Mesenchymal stem cell (in vitro differentiated cells and primary cell): ENCODE measurements around the gene RASA3.

Experiments used
- DNase-seq: peaks from one replicate; pipeline ENCODE4 v3.0.0-alpha.2; 2013
- H2AFZ ChIP-seq: one replicate; pipeline ENCODE4 v1.6.1; 2013; ENCODE audit warnings: low read depth, mild to moderate bottlenecking, control low read depth, inconsistent platforms, low read length, moderate library complexity
- H2AK5ac ChIP-seq: 2 replicates; pipeline ENCODE4 v1.6.1; 2013; ENCODE audit warnings: low read length, moderate library complexity, mild to moderate bottlenecking, inconsistent platforms; ENCODE audit not compliant: severe bottlenecking
- H2BK120ac ChIP-seq: one replicate; pipeline ENCODE4 v1.6.1; 2013; ENCODE audit warnings: low read depth, mild to moderate bottlenecking, inconsistent platforms, low read length, moderate library complexity
- H2BK12ac ChIP-seq, 2 experiments: one replicate each; pipeline ENCODE4 v1.6.1; 2013; ENCODE audit warnings: inconsistent platforms in 2 of 2, low read length in 2 of 2, mild to moderate bottlenecking in 2 of 2, moderate library complexity in 2 of 2, control low read depth in 1 of 2
- H2BK15ac ChIP-seq: one replicate; pipeline ENCODE4 v1.6.1; 2013; ENCODE audit warnings: mild to moderate bottlenecking, low read depth, inconsistent platforms; ENCODE audit not compliant: poor library complexity, severe bottlenecking
- H2BK5ac ChIP-seq: 2 replicates; pipeline ENCODE4 v1.6.1; 2013; ENCODE audit warnings: low read depth, mild to moderate bottlenecking, low read length, control low read depth, inconsistent platforms; ENCODE audit not compliant: poor library complexity, severe bottlenecking
- H3K14ac ChIP-seq, 2 experiments: one replicate each; pipeline ENCODE4 v1.6.1; 2013; ENCODE audit warnings: inconsistent platforms in 2 of 2, low read length in 2 of 2, control low read depth in 1 of 2, mild to moderate bottlenecking in 1 of 2, moderate library complexity in 1 of 2
- H3K18ac ChIP-seq, 2 experiments: one replicate each; pipeline ENCODE4 v1.6.1; 2013; ENCODE audit warnings: inconsistent platforms in 2 of 2, low read length in 2 of 2, control low read depth in 1 of 2, low read depth in 1 of 2, mild to moderate bottlenecking in 1 of 2
- H3K23ac ChIP-seq, 2 experiments: one replicate each; pipeline ENCODE4 v1.6.1; 2013; ENCODE audit warnings: inconsistent platforms in 2 of 2, low read length in 2 of 2, mild to moderate bottlenecking in 2 of 2, moderate library complexity in 2 of 2, control low read depth in 1 of 2
- H3K27ac ChIP-seq: 2 replicates; pipeline ENCODE4 v1.5.1; 2013; ENCODE audit warnings: mild to moderate bottlenecking, moderate library complexity, low read length, control low read depth, inconsistent platforms; ENCODE audit not compliant: poor library complexity, severe bottlenecking
- H3K27me3 ChIP-seq, 2 experiments: 2 replicates each; pipeline versions ENCODE4 v1.6.1 to v1.7.0; 2013; ENCODE audit warnings: low read length in 2 of 2, mild to moderate bottlenecking in 2 of 2, moderate library complexity in 2 of 2, control low read depth in 1 of 2, inconsistent platforms in 1 of 2; ENCODE audit not compliant: control insufficient read depth in 1 of 2, insufficient read depth in 1 of 2
- H3K36me3 ChIP-seq, 2 experiments: 2 replicates each; pipeline versions ENCODE4 v1.6.1 to v1.7.0; 2013; ENCODE audit warnings: low read length in 2 of 2, control low read depth in 1 of 2, inconsistent platforms in 1 of 2, low read depth in 1 of 2, mild to moderate bottlenecking in 1 of 2; ENCODE audit not compliant: insufficient read depth in 2 of 2, control insufficient read depth in 1 of 2
- H3K4ac ChIP-seq, 2 experiments: one replicate each; pipeline ENCODE4 v1.6.1; 2013; ENCODE audit warnings: inconsistent platforms in 2 of 2, low read length in 2 of 2, mild to moderate bottlenecking in 2 of 2, moderate library complexity in 2 of 2, control low read depth in 1 of 2, low read depth in 1 of 2
- H3K4me1 ChIP-seq: 2 replicates; pipeline ENCODE4 v1.6.1; 2013; ENCODE audit warnings: low read depth, low read length, control low read depth; ENCODE audit not compliant: control insufficient read depth, insufficient read depth
- H3K4me2 ChIP-seq: 2 replicates; pipeline ENCODE4 v1.6.1; 2013; ENCODE audit warnings: low read length, mild to moderate bottlenecking, inconsistent platforms; ENCODE audit not compliant: poor library complexity, severe bottlenecking
- H3K4me3 ChIP-seq, 2 experiments: 2 replicates each; pipeline versions ENCODE4 v1.5.1 to v1.7.0; 2013; ENCODE audit warnings: low read length in 2 of 2, mild to moderate bottlenecking in 2 of 2, control low read depth in 1 of 2, low read depth in 1 of 2; ENCODE audit not compliant: insufficient read depth in 1 of 2
- H3K79me1 ChIP-seq: replicated peaks from 2 replicates; pipeline ENCODE4 v1.6.1; 2013; ENCODE audit warnings: mild to moderate bottlenecking, control low read depth, low read length, inconsistent platforms; ENCODE audit not compliant: poor library complexity, severe bottlenecking
- H3K9ac ChIP-seq: 2 replicates; pipeline ENCODE4 v1.7.0; 2013; ENCODE audit warnings: mild to moderate bottlenecking, low read length, moderate library complexity
- H3K9me3 ChIP-seq: 2 replicates; pipeline ENCODE4 v1.7.0; 2013; ENCODE audit warnings: mild to moderate bottlenecking, low read length; ENCODE audit not compliant: control insufficient read depth
- H4K8ac ChIP-seq: one replicate; pipeline ENCODE4 v1.6.1; 2013; ENCODE audit warnings: inconsistent platforms, mild to moderate bottlenecking, low read length, moderate library complexity
- H4K91ac ChIP-seq: one replicate; pipeline ENCODE4 v1.6.1; 2013; ENCODE audit warnings: mild to moderate bottlenecking, low read length, inconsistent platforms
- WGBS: methylation state at CpG from one replicate; pipeline ENCODE4 v1.1.7; 2013; ENCODE audit warnings: mixed read lengths; 5-methylcytosine and 5-hydroxymethylcytosine counted together

Gene RASA3

DNA sequence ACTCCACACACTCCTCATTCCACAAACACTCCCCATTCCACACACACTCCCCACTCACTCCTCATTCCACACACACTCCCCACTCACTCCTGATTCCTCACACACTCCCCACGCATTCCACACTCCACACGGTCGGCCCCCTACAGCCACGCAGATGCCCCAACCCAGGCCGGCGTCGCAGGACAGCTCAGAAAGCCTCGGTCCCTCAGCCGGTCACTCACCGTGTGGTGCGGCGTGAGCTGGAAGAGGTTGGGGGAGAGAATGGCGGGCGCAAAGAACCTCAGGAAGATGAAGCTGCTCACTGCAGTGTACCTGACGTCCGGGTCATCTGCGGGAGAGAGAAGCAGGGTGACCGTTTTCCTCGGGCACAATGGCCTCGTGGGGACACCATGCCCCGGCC, 119.5 kb downstream of the RASA3 start:
- no peak overlapping the region for H3K18ac ChIP-seq
- H3K9ac ChIP-seq, result no peak overlapping the region
- no peaks in the 10 kb centered on the region for H3K9me3 ChIP-seq
- no peak overlapping the region for H2AFZ ChIP-seq
- no peak overlapping the region for H4K91ac ChIP-seq
- no peak overlapping the region for H3K4me2 ChIP-seq
- H2BK12ac ChIP-seq, result no peak overlapping the region
- no peak overlapping the region for H2BK5ac ChIP-seq
- H3K4me3 ChIP-seq, result no peak overlapping the region
- H2BK120ac ChIP-seq, result no peak overlapping the region
- peaks cover 6% of the 10 kb centered on the region for H3K4me1 ChIP-seq
- H3K27ac ChIP-seq, result no peak overlapping the region
- H3K27me3 ChIP-seq, result no peaks in the 10 kb centered on the region
- no peak overlapping the region for H3K14ac ChIP-seq
- H4K8ac ChIP-seq, result no peak overlapping the region
- no peak overlapping the region for H2BK15ac ChIP-seq
- no peak overlapping the region for H2AK5ac ChIP-seq
- no peak overlapping the region for H3K4ac ChIP-seq
- peaks cover 53% of the 10 kb centered on the region for H3K79me1 ChIP-seq
- H3K36me3 ChIP-seq, result peaks cover 86 to 88% of the 10 kb centered on the region in 2 experiments
- WGBS, result 96% methylated on average over 21 of the region's 21 CpGs
- DNase-seq, result no peak
- H3K23ac ChIP-seq, result no peak overlapping the region

DNA sequence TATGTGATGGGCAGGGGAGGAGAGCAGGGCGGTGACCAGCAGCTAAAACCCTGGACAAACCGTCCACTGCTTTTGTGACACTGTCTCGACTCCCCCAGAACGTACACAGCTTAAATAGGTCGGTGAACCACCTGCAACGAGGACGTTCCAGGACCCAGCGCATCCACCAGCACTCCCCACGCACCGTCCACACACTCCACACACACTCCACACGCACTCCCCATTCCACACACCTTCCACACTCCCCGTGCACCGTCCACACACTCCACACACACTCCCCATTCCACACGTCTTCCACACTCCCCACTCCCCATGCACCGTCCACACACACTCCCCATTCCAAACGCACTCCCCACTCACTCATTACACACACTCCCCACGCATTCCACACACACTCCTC, 120.3 kb downstream of the RASA3 start:
- H2AK5ac ChIP-seq, result no peak overlapping the region
- H4K91ac ChIP-seq, result no peak overlapping the region
- no peak overlapping the region for H2BK12ac ChIP-seq
- peaks cover 6% of the 10 kb centered on the region for H3K4me1 ChIP-seq
- 93% methylated on average over 17 of the region's 17 CpGs for WGBS
- no peak overlapping the region for H2BK15ac ChIP-seq
- no peak overlapping the region for H3K23ac ChIP-seq
- H2AFZ ChIP-seq, result no peak overlapping the region
- H3K27me3 ChIP-seq, result no peaks in the 10 kb centered on the region
- H3K4me2 ChIP-seq, result no peak overlapping the region
- no peak for DNase-seq
- H3K79me1 ChIP-seq, result peaks cover 52% of the 10 kb centered on the region
- H3K9ac ChIP-seq, result no peak overlapping the region
- H3K27ac ChIP-seq, result no peak overlapping the region
- H3K9me3 ChIP-seq, result no peaks in the 10 kb centered on the region
- no peak overlapping the region for H3K4me3 ChIP-seq
- H2BK5ac ChIP-seq, result no peak overlapping the region
- H4K8ac ChIP-seq, result no peak overlapping the region
- H3K14ac ChIP-seq, result no peak overlapping the region
- peaks cover 82 to 86% of the 10 kb centered on the region in 2 experiments for H3K36me3 ChIP-seq
- no peak overlapping the region for H3K4ac ChIP-seq
- H2BK120ac ChIP-seq, result no peak overlapping the region
- no peak overlapping the region for H3K18ac ChIP-seq

DNA sequence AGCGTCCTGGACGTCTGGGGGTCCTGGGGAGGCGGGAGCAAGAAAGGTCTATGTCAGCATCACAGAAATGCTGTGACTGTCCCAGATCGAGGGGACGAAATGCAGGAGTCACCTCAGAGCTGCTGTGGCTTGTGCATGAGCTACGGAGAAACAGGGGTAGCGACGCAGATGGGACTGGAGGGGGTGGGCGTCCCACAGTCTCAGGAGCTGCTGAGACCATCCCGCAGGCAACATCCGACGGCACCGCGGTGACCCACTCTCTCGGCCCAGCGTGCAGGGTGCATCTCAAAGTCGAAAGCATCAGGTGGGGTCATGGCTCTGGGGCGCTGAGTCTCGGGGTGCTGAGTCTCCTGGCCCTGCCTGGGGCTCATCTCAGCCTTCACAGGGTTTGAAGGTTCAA, 121.2 kb downstream of the RASA3 start:
- H3K4me1 ChIP-seq, result peaks cover 5% of the 10 kb centered on the region
- no peak overlapping the region for H3K14ac ChIP-seq
- H3K27me3 ChIP-seq, result no peaks in the 10 kb centered on the region
- H3K27ac ChIP-seq, result no peak overlapping the region
- H3K9ac ChIP-seq, result no peak overlapping the region
- H3K4me2 ChIP-seq, result no peak overlapping the region
- no peak overlapping the region for H4K91ac ChIP-seq
- no peak overlapping the region for H2BK12ac ChIP-seq
- H3K4ac ChIP-seq, result no peak overlapping the region
- no peak for DNase-seq
- H3K36me3 ChIP-seq, result peaks cover 73 to 77% of the 10 kb centered on the region in 2 experiments
- H2AK5ac ChIP-seq, result no peak overlapping the region
- H3K23ac ChIP-seq, result no peak overlapping the region
- WGBS, result 96% methylated on average over 19 of the region's 19 CpGs
- no peak overlapping the region for H4K8ac ChIP-seq
- H3K18ac ChIP-seq, result no peak overlapping the region
- no peak overlapping the region for H2BK120ac ChIP-seq
- no peak overlapping the region for H2AFZ ChIP-seq
- no peak overlapping the region for H2BK15ac ChIP-seq
- no peaks in the 10 kb centered on the region for H3K9me3 ChIP-seq
- no peak overlapping the region for H3K4me3 ChIP-seq
- peaks cover 44% of the 10 kb centered on the region for H3K79me1 ChIP-seq
- no peak overlapping the region for H2BK5ac ChIP-seq

DNA sequence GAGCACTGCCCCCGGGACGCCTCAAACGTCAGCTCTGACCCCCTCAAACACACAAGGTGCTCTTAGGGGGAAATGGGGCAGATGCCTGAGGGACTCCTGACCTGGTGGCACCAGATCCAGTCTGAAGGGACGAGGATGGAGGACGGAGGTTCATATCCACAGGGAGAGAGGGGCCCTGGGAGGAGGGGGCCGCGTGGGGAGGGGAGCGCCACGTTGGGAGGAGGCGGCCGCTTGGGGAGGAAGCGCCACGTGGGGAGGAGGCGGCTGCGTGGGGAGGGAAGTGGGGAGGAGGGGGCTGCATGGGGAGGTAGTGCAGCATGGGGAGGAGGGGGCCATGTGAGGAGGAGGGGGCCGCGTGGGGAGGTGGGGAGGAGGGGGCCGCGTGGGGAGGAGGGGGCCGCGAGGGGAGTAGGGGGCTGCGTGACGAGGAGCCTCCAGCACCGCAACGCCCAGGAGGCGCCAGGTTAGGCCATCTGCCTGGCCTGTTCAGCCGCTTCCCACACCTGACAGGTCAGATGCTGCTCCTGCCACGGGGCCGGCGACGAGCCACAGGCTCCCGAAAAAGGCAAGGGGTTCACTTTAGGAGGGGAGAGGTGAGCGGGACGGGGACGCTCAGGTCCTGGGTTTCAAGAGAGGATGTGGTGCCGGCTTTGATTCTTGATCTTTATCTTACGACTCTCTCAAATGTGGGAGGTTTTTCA, 121.9 kb downstream of the RASA3 start:
- no peak overlapping the region for H3K23ac ChIP-seq
- no peak overlapping the region for H3K18ac ChIP-seq
- H3K14ac ChIP-seq, result no peak overlapping the region
- H3K4me3 ChIP-seq, result no peak overlapping the region
- peaks cover 37% of the 10 kb centered on the region for H3K79me1 ChIP-seq
- H3K9me3 ChIP-seq, result no peaks in the 10 kb centered on the region
- H2BK5ac ChIP-seq, result no peak overlapping the region
- no peak overlapping the region for H2BK12ac ChIP-seq
- no peak overlapping the region for H3K4me2 ChIP-seq
- peaks cover under 1% of the 10 kb centered on the region for H3K4me1 ChIP-seq
- no peak for DNase-seq
- H3K27ac ChIP-seq, result no peak overlapping the region
- no peaks in the 10 kb centered on the region for H3K27me3 ChIP-seq
- no peak overlapping the region for H2BK120ac ChIP-seq
- H4K8ac ChIP-seq, result no peak overlapping the region
- no peak overlapping the region for H4K91ac ChIP-seq
- no peak overlapping the region for H2BK15ac ChIP-seq
- no peak overlapping the region for H3K4ac ChIP-seq
- peaks cover 66 to 71% of the 10 kb centered on the region in 2 experiments for H3K36me3 ChIP-seq
- no peak overlapping the region for H2AFZ ChIP-seq
- no peak overlapping the region for H3K9ac ChIP-seq
- H2AK5ac ChIP-seq, result no peak overlapping the region
- 94% methylated on average over 20 of the region's 37 CpGs for WGBS
